Mesodermal cell (in vitro differentiated cells): ENCODE results near the gene PDC.
"Not testable (repeated sequence)": the region's sequence is repeated elsewhere in the genome, so short reads cannot be mapped to it uniquely, and the experiment has no call there.

Source experiments
- H3K27ac ChIP-seq: 2 replicates; pipeline ENCODE4 v1.7.0; 2013; ENCODE audit warnings: mild to moderate bottlenecking, low read depth, low read length, moderate library complexity; ENCODE audit not compliant: severe bottlenecking
- H3K36me3 ChIP-seq: 2 replicates; pipeline ENCODE4 v1.7.1; 2013; ENCODE audit warnings: mild to moderate bottlenecking, low read length, moderate library complexity; ENCODE audit not compliant: control insufficient read depth, insufficient read depth
- H3K4me1 ChIP-seq: one replicate; pipeline ENCODE4 v1.7.1; 2013; ENCODE audit warnings: mild to moderate bottlenecking, low read length; ENCODE audit not compliant: insufficient read depth, control insufficient read depth, poor library complexity, severe bottlenecking
- H3K4me3 ChIP-seq: 2 replicates; pipeline ENCODE4 v1.7.0; 2013; ENCODE audit warnings: low read length, control low read depth, mild to moderate bottlenecking; ENCODE audit not compliant: insufficient read depth, poor library complexity, severe bottlenecking; ENCODE audit errors: extremely low read depth
- H3K9me3 ChIP-seq: 2 replicates; pipeline ENCODE4 v1.7.1; 2013; ENCODE audit warnings: mild to moderate bottlenecking, low read length, moderate library complexity; ENCODE audit not compliant: control insufficient read depth
- WGBS, 2 experiments: methylation state at CpG; one replicate each; pipeline ENCODE4 v1.1.5; 2013; ENCODE audit warnings: missing lambda C conversion rate in 2 of 2; ENCODE audit not compliant: insufficient coverage in 2 of 2; 5-methylcytosine and 5-hydroxymethylcytosine counted together

The PDC gene

DNA sequence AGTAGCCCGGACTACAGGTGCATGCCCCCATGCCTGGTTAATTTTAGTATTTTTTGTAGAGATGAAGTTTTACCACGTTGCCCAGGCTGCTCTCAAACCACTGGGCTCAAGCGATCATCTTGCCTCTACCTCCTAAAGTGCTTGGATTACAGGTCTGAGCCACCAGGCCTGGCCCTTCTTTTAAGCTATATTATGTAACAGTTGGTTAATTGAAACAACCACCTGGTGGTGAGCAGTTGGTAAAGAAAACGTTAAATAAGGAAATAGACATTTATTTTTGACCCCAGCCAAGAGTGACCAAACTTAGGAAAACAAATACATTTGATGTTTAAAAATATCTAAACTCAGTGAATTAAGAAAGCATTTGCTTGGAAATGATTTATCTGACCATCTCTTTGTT is 12.1 kb upstream of the PDC start:
- Histone ChIP-seq H3K27ac (no peak overlapping the region), H3K36me3 (no peaks in the 10 kb centered on the region), H3K4me1 (no peaks in the 10 kb centered on the region), H3K9me3 (no peaks in the 10 kb centered on the region), H3K4me3 (no peak overlapping the region)
- WGBS, 2 experiments: 83 to 100% methylated on average over 1 of the region's 4 CpGs

DNA sequence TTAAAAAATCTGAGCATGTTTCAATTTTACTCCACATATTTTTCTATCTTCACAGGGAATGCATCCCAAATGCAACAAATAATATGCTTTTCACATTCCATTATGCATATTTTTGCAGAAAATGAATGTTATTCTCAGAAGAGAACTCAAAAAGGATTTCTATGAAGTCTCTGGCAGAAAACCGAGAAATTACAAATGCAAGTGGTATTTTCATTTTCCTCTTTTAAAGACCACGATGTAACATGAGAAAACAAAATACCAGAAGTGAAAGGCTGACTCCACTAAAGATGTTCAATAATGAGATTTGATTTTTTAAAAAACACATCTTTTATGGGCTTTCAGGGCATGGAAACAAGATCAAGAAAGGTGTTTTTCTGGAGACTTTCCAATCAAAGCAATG is 5.0 kb upstream of the PDC start:
- no peak overlapping the region for H3K4me3 ChIP-seq
- H3K36me3 ChIP-seq: no peaks in the 10 kb centered on the region
- WGBS, 2 experiments: 83 to 100% methylated on average over 1 of the region's 2 CpGs

DNA sequence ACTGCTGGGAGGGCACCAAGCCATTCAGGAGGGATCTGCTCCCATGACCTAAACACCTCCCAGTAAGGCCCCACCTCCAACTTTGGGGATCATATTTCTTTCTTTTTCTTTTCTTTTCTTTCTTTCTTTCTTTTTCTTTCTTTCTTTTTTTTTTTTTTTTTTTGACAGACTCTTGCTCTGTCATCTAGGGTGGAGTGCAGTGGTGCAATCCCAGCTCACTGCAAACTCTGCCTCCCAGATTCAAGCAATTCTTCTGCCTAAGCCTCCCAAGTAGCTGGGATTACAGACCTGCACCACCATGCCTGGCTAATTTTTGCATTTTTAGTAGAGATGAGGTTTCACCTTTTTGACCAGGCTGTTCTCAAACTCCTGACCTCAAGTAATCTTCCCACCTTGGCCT is 4.6 kb upstream of the PDC start:
- H3K36me3 ChIP-seq, H3K4me3 ChIP-seq, H3K4me1 ChIP-seq, H3K9me3 ChIP-seq, H3K27ac ChIP-seq: not testable (repeated sequence)

More for the DNA sequence above, 5.0 kb upstream of the PDC start:
- Histone ChIP-seq H3K27ac (no peak overlapping the region), H3K4me1 (no peaks in the 10 kb centered on the region), H3K9me3 (no peaks in the 10 kb centered on the region)

DNA sequence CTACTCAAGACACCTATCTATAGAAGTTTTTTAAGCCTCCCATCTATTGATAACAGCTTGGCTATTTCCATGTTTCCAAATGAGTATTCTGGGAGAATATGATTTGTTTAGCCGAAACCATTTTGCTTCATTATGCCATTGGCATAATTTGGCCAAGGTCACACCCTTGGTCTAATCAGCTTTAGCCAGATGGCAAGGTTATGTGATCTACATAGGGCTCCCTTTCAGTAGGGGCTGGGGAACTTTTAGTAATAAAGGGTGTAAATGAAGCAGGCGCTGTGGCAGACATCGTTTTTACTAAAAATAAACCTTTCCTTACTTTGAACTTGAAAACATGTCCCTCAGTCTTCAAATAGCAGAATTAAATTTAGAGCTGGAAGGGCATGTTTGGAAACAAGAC is 3.0 kb upstream of the PDC start:
- no peak overlapping the region for H3K4me3 ChIP-seq
- no peaks in the 10 kb centered on the region for H3K9me3 ChIP-seq
- H3K27ac ChIP-seq: no peak overlapping the region
- no peaks in the 10 kb centered on the region for H3K36me3 ChIP-seq
- no CpG with 5 or more reads among the region's 3 CpGs for WGBS, 2 experiments
- H3K4me1 ChIP-seq: no peaks in the 10 kb centered on the region

DNA sequence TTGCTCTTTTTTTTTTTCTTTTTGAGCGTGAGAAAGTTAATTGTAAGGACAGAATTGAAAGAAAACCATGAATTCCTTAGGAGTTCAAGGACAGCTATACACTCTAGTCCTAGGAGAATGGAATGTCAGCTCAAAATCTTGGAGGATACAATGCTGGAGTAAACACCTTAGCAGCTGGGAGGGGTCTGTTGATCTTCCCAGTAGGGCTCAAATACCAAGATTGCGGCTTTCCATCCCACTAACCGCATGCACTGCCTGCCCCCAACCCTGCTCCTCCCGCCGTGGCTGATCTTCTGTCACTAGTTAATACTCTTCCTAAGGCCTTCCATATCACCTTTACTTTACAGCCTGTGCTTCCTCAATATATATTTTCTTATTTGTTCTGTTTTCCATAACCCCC is 2.6 kb upstream of the PDC start:
- H3K36me3 ChIP-seq: no peaks in the 10 kb centered on the region
- H3K4me3 ChIP-seq: no peak overlapping the region
- H3K27ac ChIP-seq: no peak overlapping the region
- no peaks in the 10 kb centered on the region for H3K4me1 ChIP-seq
- 59 to 80% methylated on average over 3 to 4 of the region's 5 CpGs for WGBS, 2 experiments
- H3K9me3 ChIP-seq: no peaks in the 10 kb centered on the region

DNA sequence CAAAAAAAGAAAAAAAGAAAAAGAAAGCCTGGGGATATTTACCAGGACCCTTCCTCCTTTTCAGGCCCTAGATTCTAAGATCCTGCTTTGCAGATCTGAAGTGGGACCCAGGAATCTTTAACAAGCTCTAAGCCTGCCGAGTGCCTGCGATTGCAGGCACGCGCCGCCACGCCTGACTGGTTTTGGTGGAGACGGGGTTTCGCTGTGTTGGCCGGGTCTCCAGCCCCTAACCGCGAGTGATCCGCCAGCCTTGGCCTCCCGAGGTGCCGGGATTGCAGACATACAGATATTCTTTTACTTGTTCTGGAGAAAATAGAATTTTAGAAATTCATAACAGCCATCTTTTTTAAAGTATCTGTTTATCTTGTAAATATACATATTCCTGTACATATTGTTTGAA is 1.8 kb downstream of the PDC start:
- 88% methylated on average over 9 to 12 of the region's 14 CpGs for WGBS, 2 experiments
- H3K9me3 ChIP-seq, H3K36me3 ChIP-seq, H3K27ac ChIP-seq, H3K4me3 ChIP-seq, H3K4me1 ChIP-seq: not testable (repeated sequence)

DNA sequence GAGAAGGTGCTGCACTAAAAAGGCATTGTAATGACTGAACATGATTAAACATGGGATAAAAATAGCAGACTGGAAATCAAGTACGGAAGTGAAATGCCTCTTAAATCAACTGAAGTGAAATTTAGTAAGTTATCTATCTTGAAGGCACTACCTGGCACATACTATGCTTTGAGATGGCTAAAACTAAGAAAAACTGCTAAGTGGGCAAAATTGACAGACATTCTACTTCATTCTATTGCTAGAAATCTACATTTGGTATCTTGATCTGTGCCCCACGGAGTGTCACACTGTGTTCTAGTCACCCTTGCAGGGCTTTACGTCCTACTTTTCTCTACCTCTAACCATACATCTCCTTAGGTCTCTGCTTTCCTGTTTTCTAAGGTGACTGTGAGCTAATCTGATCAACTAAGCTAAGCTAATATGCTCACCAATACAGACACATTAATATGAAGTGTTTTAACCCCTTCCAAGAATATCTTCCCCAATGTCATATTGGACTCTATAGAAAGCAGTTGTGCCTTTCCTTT is 4.1 kb downstream of the PDC start:
- WGBS, 2 experiments: 92 to 93% methylated on average over 2 to 3 of the region's 3 CpGs
- H3K4me1 ChIP-seq: no peaks in the 10 kb centered on the region

DNA sequence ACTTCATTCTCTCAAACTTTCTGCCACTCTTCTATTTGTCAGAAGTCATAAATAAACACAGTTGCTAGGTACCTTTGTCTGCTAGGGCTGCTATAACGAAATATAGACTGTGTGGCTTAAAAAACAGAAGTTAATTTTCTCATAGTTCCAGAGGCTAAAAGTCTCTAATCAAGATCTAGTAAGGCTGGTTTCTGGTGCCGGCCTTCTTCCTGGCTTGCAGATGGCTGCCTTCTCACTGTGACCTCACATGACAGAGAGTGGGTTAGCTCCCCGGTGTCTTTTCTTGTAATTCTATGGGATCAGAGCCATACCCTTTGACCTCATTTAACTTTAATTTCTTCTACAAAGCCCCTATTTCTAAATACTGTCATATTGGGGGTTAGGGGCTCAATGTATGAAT is 5.9 kb downstream of the PDC start:
- 67 to 83% methylated on average over 1 of the region's 3 CpGs for WGBS, 2 experiments
- Histone ChIP-seq H3K4me3 (no peak overlapping the region), H3K4me1 (no peaks in the 10 kb centered on the region), H3K9me3 (no peaks in the 10 kb centered on the region), H3K36me3 (no peaks in the 10 kb centered on the region), H3K27ac (no peak overlapping the region)

More for the DNA sequence above, 4.1 kb downstream of the PDC start:
- Histone ChIP-seq H3K36me3 (no peaks in the 10 kb centered on the region), H3K4me3 (no peak overlapping the region), H3K27ac (no peak overlapping the region), H3K9me3 (no peaks in the 10 kb centered on the region)

DNA sequence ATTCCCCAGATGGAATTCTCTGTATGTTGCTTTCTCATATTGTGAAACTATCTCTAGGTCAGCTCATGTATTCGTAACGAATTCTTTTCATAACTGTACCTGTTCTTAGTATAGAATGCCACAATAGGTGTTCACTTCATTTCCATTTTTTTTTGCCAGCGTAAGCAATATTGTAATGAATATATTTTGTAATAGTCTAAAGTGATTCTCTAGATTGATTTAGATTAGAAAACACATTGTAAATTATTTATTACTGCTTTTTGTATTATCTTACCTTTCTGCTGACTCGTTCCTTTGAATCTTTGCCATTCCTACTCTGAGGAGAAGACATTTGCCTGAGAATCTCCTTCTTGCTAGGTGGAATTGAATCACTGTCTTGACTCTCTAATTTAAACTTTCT is 14.8 kb downstream of the PDC start:
- Histone ChIP-seq H3K27ac (no peak overlapping the region), H3K4me1 (no peaks in the 10 kb centered on the region), H3K4me3 (no peak overlapping the region), H3K36me3 (no peaks in the 10 kb centered on the region), H3K9me3 (no peaks in the 10 kb centered on the region)
- no CpG with 5 or more reads among the region's 4 CpGs for WGBS, 2 experiments

DNA sequence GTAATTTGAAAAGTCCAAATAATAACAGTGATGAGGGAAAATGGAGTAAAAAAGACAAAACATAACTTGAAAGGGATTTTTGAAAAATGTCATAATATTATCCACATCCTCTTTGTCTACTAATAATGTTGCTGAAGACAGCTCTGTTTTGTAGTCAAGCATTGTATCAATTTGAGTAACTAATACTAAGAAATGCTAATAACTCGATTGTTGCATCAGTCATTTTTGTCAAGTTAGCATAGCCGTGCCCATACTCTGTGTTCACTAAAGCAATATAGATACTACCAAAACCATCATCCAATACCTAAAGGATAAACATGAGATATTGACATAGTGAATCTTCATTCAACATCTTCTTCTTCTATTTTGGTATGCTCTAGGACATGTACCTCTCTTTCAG is 17.3 kb downstream of the PDC start:
- 100% methylated on average over 1 of the region's 2 CpGs; no CpG with 5 or more reads in 1 of the 2 experiments for WGBS, 2 experiments
- H3K9me3 ChIP-seq: no peaks in the 10 kb centered on the region
- no peak overlapping the region for H3K27ac ChIP-seq
- H3K4me1 ChIP-seq: no peaks in the 10 kb centered on the region
- no peak overlapping the region for H3K4me3 ChIP-seq
- H3K36me3 ChIP-seq: no peaks in the 10 kb centered on the region

DNA sequence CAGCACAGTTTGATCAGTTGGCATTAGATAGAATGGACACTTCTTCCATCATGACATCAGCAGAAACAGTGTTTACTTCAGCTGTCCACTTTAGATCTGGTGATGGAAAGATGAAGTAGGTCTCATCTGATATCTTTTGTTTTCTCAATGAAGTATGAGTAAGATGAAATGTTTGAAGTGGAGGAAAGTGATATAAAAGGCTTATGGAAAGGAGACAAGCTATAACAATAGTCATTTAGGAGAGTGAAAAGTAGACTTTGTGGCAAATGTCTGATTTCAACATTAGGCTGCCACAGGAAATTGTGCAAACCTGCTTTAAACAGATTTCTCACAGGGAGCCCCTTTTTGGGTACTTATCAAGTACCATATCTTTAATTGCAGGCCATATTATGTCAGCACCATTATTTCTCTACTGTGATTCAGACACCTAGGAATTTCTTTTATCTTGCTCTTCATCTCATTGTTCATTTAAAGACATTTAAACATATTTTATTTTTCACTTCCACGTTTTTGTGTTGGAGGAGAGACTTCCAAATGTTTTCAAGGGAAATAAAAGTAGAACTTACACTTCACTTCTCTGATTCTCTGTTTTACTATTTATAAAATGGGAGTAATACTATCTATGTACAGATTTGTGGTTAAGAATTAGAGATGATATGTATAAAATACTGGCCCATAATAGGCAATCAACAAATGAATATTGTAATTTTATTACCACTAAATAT is 18.1 kb downstream of the PDC start:
- no peaks in the 10 kb centered on the region for H3K9me3 ChIP-seq
- no peaks in the 10 kb centered on the region for H3K36me3 ChIP-seq
- H3K4me1 ChIP-seq: no peaks in the 10 kb centered on the region
- no peak overlapping the region for H3K4me3 ChIP-seq
- no CpG with 5 or more reads among the region's 1 CpG for WGBS, 2 experiments
- H3K27ac ChIP-seq: no peak overlapping the region
